Vagina (tissue), 2 donors: ENCODE results near the gene CACUL1. TPM values are rescaled to one million over a fixed set of nuclear protein-coding genes. Genes with fewer than 3 reads are reported as not detected.
"Not testable (repeated sequence)": the region's sequence is repeated elsewhere in the genome, so short reads cannot be mapped to it uniquely, and the experiment has no call there.

Source experiments
- DNase-seq, 2 donors: peaks; one replicate each; pipeline ENCODE4 v3.0.0-alpha.2; 2017; ENCODE audit errors: extremely low spot score in 2 of 2
- H3K27ac ChIP-seq: fragments of 200-600 bp; sonication (generic); one replicate; pipeline ENCODE4 v1.5.1; 2019
- H3K27me3 ChIP-seq: fragments of 200-600 bp; sonication (generic); one replicate; pipeline ENCODE4 v1.5.1; 2019
- H3K36me3 ChIP-seq, 2 donors: fragments of 200-600 bp; sonication (generic); one replicate each; pipeline ENCODE4 v1.5.1; 2017 to 2019
- H3K4me1 ChIP-seq: fragments of 200-600 bp; sonication (generic); one replicate; pipeline ENCODE4 v1.5.1; 2019
- H3K4me3 ChIP-seq, 2 donors: fragments of 200-600 bp; sonication (generic); 1 replicate in 1 of 2; 2 replicates in 1 of 2; pipeline ENCODE4 v1.5.1; 2016 to 2019
- H3K9me3 ChIP-seq: fragments of 200-600 bp; sonication (generic); one replicate; pipeline ENCODE4 v1.5.1; 2019
- POLR2A ChIP-seq, 2 donors: fragments of 450-650 bp; IDR thresholded peaks; one replicate each; pipeline ENCODE4 v1.6.1; 2017; ENCODE audit warnings: antibody characterized with exemption in 2 of 2, mild to moderate bottlenecking in 2 of 2, moderate library complexity in 2 of 2
- POLR2AphosphoS5 ChIP-seq, 2 donors: sonication (generic); formaldehyde crosslinking; IDR thresholded peaks; one replicate each; pipeline ENCODE4 v1.9.0; 2017; ENCODE audit warnings: antibody characterized with exemption in 2 of 2, mild to moderate bottlenecking in 2 of 2, low read depth in 1 of 2; ENCODE audit not compliant: insufficient read depth in 1 of 2
- intact Hi-C: fragments of 100-400 bp; cut with DNase I; formaldehyde crosslinking; loops from one replicate; pipeline ENCODE4 v1.15.1; 2023
- total RNA-seq: library from RNA; depleted of rRNA; stranded (reverse); fragments of >200 nt; gene quantifications from one replicate; pipeline ENCODE4 v1.2.3, GENCODE V29; 2016
- TF ChIP-seq, protein P1 (sequence below), 3 experiments: fragments of 450-650 bp in 2 of 3; fragments of 200-600 bp in 1 of 3; sonication (generic) in 1 of 3; IDR thresholded peaks; one replicate each; pipeline ENCODE4 v1.5.1; 2017 to 2019; ENCODE audit warnings: antibody characterized with exemption in 3 of 3, mild to moderate bottlenecking in 2 of 3, moderate library complexity in 2 of 3

Gene CACUL1
- total RNA-seq, 1 donor from 2014 or later: 13.8 TPM

- TF ChIP-seq POLR2A (IDR thresholded peaks at IDR 0.05) (no peak), POLR2AphosphoS5 (IDR thresholded peaks at IDR 0.05; ENCODE audit: insufficient read depth in 1 of 2, low read depth in 1 of 2) (no peak)
- H3K4me3 ChIP-seq: no peak overlapping the region
- no peaks in the 10 kb centered on the region for H3K4me1 ChIP-seq
- H3K36me3 ChIP-seq: peaks cover 0 to 23% of the 10 kb centered on the region in 2 donors
- DNase-seq: no peak
- no peaks in the 10 kb centered on the region for H3K9me3 ChIP-seq
- intact Hi-C loops: no loop called here
- H3K27me3 ChIP-seq: no peaks in the 10 kb centered on the region
- H3K27ac ChIP-seq: no peak overlapping the region
These were observed 72.2 kb downstream of the CACUL1 start for GRCh38 chr10:118682533-118682932.

DNA sequence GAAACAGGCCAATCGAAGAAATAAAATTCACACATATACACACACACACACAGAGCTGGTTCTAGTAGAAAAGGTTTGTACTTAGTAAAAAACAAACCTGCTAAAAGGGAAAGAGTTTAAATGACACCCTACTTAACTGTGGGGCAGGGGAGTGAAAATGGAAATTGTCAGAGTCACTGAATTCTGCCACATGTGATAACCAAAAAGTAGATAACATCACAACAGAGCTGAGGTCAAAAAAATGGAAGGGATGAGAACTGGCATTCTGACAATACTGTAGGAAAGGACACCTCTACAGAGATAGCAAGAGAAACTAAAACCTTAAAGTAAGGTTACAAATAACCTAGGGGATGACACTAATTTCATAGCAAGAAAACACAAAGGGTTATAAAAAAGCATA is 74.6 kb downstream of the CACUL1 start:
- no peak overlapping the region for H3K27ac ChIP-seq
- H3K4me1 ChIP-seq: no peaks in the 10 kb centered on the region
- peaks cover 0 to 10% of the 10 kb centered on the region in 2 donors for H3K36me3 ChIP-seq
- no peak overlapping the region for H3K4me3 ChIP-seq
- DNase-seq: no peak
- H3K27me3 ChIP-seq: no peaks in the 10 kb centered on the region
- intact Hi-C loops: no loop called here
- H3K9me3 ChIP-seq: no peaks in the 10 kb centered on the region
- no peak for TF ChIP-seq POLR2AphosphoS5 (IDR thresholded peaks at IDR 0.05; ENCODE audit: insufficient read depth in 1 of 2, low read depth in 1 of 2)
- no peak for TF ChIP-seq POLR2A (IDR thresholded peaks at IDR 0.05)
- TF ChIP-seq, protein P1, sequence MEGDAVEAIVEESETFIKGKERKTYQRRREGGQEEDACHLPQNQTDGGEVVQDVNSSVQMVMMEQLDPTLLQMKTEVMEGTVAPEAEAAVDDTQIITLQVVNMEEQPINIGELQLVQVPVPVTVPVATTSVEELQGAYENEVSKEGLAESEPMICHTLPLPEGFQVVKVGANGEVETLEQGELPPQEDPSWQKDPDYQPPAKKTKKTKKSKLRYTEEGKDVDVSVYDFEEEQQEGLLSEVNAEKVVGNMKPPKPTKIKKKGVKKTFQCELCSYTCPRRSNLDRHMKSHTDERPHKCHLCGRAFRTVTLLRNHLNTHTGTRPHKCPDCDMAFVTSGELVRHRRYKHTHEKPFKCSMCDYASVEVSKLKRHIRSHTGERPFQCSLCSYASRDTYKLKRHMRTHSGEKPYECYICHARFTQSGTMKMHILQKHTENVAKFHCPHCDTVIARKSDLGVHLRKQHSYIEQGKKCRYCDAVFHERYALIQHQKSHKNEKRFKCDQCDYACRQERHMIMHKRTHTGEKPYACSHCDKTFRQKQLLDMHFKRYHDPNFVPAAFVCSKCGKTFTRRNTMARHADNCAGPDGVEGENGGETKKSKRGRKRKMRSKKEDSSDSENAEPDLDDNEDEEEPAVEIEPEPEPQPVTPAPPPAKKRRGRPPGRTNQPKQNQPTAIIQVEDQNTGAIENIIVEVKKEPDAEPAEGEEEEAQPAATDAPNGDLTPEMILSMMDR (IDR thresholded peaks at IDR 0.05): no peak

- no peak for DNase-seq
- Histone ChIP-seq H3K27me3 (no peaks in the 10 kb centered on the region), H3K9me3 (no peaks in the 10 kb centered on the region), H3K4me3 (no peak overlapping the region), H3K36me3 (no peaks in the 10 kb centered on the region), H3K27ac (no peak overlapping the region), H3K4me1 (peaks cover 12% of the 10 kb centered on the region)
- intact Hi-C loops: no loop called here
- TF ChIP-seq, protein P1 (IDR thresholded peaks at IDR 0.05): no peak
- TF ChIP-seq POLR2A (IDR thresholded peaks at IDR 0.05) (no peak), POLR2AphosphoS5 (IDR thresholded peaks at IDR 0.05; ENCODE audit: insufficient read depth in 1 of 2, low read depth in 1 of 2) (no peak)
These were observed 80.4 kb downstream of the CACUL1 start for GRCh38 chr10:118674226-118674919.

- Histone ChIP-seq H3K9me3 (no peaks in the 10 kb centered on the region), H3K36me3 (no peaks in the 10 kb centered on the region), H3K4me1 (peaks cover 23% of the 10 kb centered on the region), H3K27me3 (no peaks in the 10 kb centered on the region), H3K27ac (no peak overlapping the region), H3K4me3 (no peak overlapping the region)
- DNase-seq: no peak
- no peak for TF ChIP-seq POLR2A (IDR thresholded peaks at IDR 0.05)
- TF ChIP-seq, protein P1 (IDR thresholded peaks at IDR 0.05): no peak
- TF ChIP-seq POLR2AphosphoS5 (IDR thresholded peaks at IDR 0.05; ENCODE audit: insufficient read depth in 1 of 2, low read depth in 1 of 2): no peak
- intact Hi-C loops: no loop called here
These were observed 81.7 kb downstream of the CACUL1 start for GRCh38 chr10:118672766-118673715.

DNA sequence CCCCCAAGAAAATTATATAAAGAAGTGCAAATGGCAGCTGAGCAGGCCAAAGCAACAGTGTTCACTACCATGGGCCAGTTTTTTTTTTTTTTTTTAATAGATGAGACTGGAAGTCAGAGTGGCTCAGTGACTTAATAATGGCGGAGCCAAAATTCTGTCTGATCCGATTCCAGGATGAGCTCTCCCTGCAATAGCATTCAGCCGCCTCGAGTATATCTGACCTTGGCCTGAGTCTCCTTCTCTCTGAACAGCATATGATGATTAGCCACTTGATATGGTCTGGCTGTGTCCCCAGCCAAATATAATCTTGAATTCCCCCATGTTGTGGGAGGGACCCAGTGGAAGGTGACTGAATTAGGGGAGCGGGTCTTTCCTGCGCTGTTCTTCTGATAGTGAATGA is 82.6 kb downstream of the CACUL1 start:
- DNase-seq: no peak
- H3K4me1 ChIP-seq: peaks cover 23% of the 10 kb centered on the region
- intact Hi-C loops: no loop called here
- TF ChIP-seq POLR2AphosphoS5 (IDR thresholded peaks at IDR 0.05; ENCODE audit: insufficient read depth in 1 of 2, low read depth in 1 of 2): no peak
- TF ChIP-seq, protein P1 (IDR thresholded peaks at IDR 0.05): no peak
- no peaks in the 10 kb centered on the region for H3K27me3 ChIP-seq
- H3K27ac ChIP-seq: no peak overlapping the region
- no peaks in the 10 kb centered on the region for H3K36me3 ChIP-seq
- H3K4me3 ChIP-seq: no peak overlapping the region
- H3K9me3 ChIP-seq: no peaks in the 10 kb centered on the region

GRCh38 chr10:118671221-118671620 is 83.5 kb downstream of the CACUL1 start:
- peaks cover 23% of the 10 kb centered on the region for H3K4me1 ChIP-seq
- DNase-seq, intact Hi-C loops, H3K27me3 ChIP-seq, H3K27ac ChIP-seq, H3K36me3 ChIP-seq, H3K4me3 ChIP-seq, H3K9me3 ChIP-seq: not testable (repeated sequence)
